Right lobe of liver (tissue), 6 donors: ENCODE measurements around the gene C2orf92. TPM values are rescaled to one million over a fixed set of nuclear protein-coding genes. Genes with fewer than 3 reads are reported as not detected.
"Not testable (repeated sequence)": the region's sequence is repeated elsewhere in the genome, so short reads cannot be mapped to it uniquely, and the experiment has no call there.

Experiments
- ATAC-seq, 4 donors: fragments of 200-7000 bp; cut with Tn5 transposase; one replicate each; pipeline ENCODE4 v1.9.1; 2020; ENCODE audit warnings: mild to moderate bottlenecking in 4 of 4, moderate library complexity in 4 of 4
- DNase-seq, 3 donors: peaks; one replicate each; pipeline ENCODE4 v3.0.0-alpha.2; 2020
- H3K27ac ChIP-seq, 3 donors: fragments of 200-600 bp; one replicate each; pipeline ENCODE4 v1.8.0; 2022
- H3K27me3 ChIP-seq, 2 donors: fragments of 200-600 bp; one replicate each; pipeline ENCODE4 v1.8.0; 2022
- H3K36me3 ChIP-seq, 4 donors: fragments of 200-600 bp; sonication (generic) in 1 of 4; one replicate each; pipeline versions ENCODE4 v1.5.1 to v1.8.0; 2017 to 2022; ENCODE audit warnings: control low read depth in 1 of 4
- H3K4me1 ChIP-seq, 4 donors: fragments of 200-600 bp; sonication (generic) in 1 of 4; one replicate each; pipeline versions ENCODE4 v1.5.1 to v1.8.0; 2017 to 2022; ENCODE audit warnings: control low read depth in 1 of 4
- H3K4me3 ChIP-seq, 3 donors: fragments of 200-600 bp; one replicate each; pipeline ENCODE4 v1.8.0; 2022
- H3K9me3 ChIP-seq, 4 donors: fragments of 200-600 bp; sonication (generic) in 1 of 4; one replicate each; pipeline versions ENCODE4 v1.5.1 to v1.8.0; 2017 to 2022; ENCODE audit warnings: control low read depth in 1 of 4
- CTCF ChIP-seq, 4 donors: fragments of 200-600 bp in 3 of 4; fragments of 450-650 bp in 1 of 4; IDR thresholded peaks; one replicate each; pipeline versions ENCODE4 v1.5.1 to v1.8.0; 2016 to 2022; ENCODE audit warnings: antibody characterized with exemption in 4 of 4, mild to moderate bottlenecking in 2 of 4
- POLR2A ChIP-seq: fragments of 450-650 bp; IDR thresholded peaks from one replicate; pipeline ENCODE4 v1.6.1; 2017; ENCODE audit warnings: antibody characterized with exemption, mild to moderate bottlenecking
- WGBS: methylation state at CpG from one replicate; pipeline ENCODE4 v1.1.6; 2018; ENCODE audit warnings: low coverage, low lambda C conversion rate; ENCODE audit not compliant: insufficient coverage; ENCODE audit errors: missing lambda C conversion rate; 5-methylcytosine and 5-hydroxymethylcytosine counted together
- intact Hi-C, 2 donors: fragments of 100-400 bp; cut with DNase I; formaldehyde crosslinking; loops; one replicate each; pipeline versions ENCODE4 v1.11.2 to v1.14.1; 2022
- total RNA-seq, 6 experiments: library from RNA; depleted of rRNA in 2 of 6; stranded (reverse); fragments of >200 nt in 2 of 6; fragmentation: NEBNext Ultra II Directional in 3 of 6; extraction: Animal tissue kit (Norgen Biotek cat#: 25700) in 3 of 6; gene quantifications; one replicate each; pipeline versions ENCODE4 v1.1.0 to v1.2.4, GENCODE V29; 2016 to 2023
- donor health status: DM: no; HTN: yes; CAD: no.
- donor health status: DM: no; HTN: no; CAD: no.
- donor health status: DM: no; HTN: no; CAD: no.
- donor health status: DM: no; HTN: yes; CAD: no.
- donor health status: DM: no; HTN: yes; CAD: no.

Gene C2orf92
- total RNA-seq, 6 experiments from 2014 or later, result 2.0 to 12.8 (median 4.4) TPM

GRCh38 chr2:97711394-97711711, 41.8 kb downstream of the C2orf92 start:
- H3K27ac ChIP-seq, result no peak overlapping the region
- intact Hi-C loops, result no loop called here
- WGBS, result 87% methylated on average over 4 of the region's 6 CpGs
- no peak overlapping the region for H3K4me3 ChIP-seq
- ATAC-seq, result no peak
- no peaks in the 10 kb centered on the region for H3K9me3 ChIP-seq
- no peaks in the 10 kb centered on the region for H3K36me3 ChIP-seq
- no peaks in the 10 kb centered on the region for H3K4me1 ChIP-seq
- TF ChIP-seq CTCF (IDR thresholded peaks at IDR 0.05), result no peak
- TF ChIP-seq POLR2A, result no peak
- H3K27me3 ChIP-seq, result no peaks in the 10 kb centered on the region
- DNase-seq, result peak in 1 of 3 donors; percentile 6

GRCh38 chr2:97712175-97712574, 42.7 kb downstream of the C2orf92 start:
- H3K27ac ChIP-seq, H3K4me1 ChIP-seq, H3K27me3 ChIP-seq, ATAC-seq, H3K4me3 ChIP-seq, intact Hi-C loops, H3K36me3 ChIP-seq, H3K9me3 ChIP-seq: not testable (repeated sequence)
- peak in 1 of 3 donors; percentile 29 for DNase-seq
- 57% methylated on average over 6 of the region's 9 CpGs for WGBS

GRCh38 chr2:97712693-97713295, 43.3 kb downstream of the C2orf92 start:
- no peaks in the 10 kb centered on the region for H3K27me3 ChIP-seq
- no peak overlapping the region for H3K27ac ChIP-seq
- no peaks in the 10 kb centered on the region for H3K4me1 ChIP-seq
- H3K36me3 ChIP-seq, result no peaks in the 10 kb centered on the region
- peak in 2 of 3 donors; percentile 37 to 48 for DNase-seq
- no peaks in the 10 kb centered on the region for H3K9me3 ChIP-seq
- H3K4me3 ChIP-seq, result no peak overlapping the region
- intact Hi-C loops, result no loop called here
- no peak for TF ChIP-seq CTCF (IDR thresholded peaks at IDR 0.05)
- TF ChIP-seq POLR2A, result no peak
- 47% methylated on average over 4 of the region's 11 CpGs for WGBS
- no peak for ATAC-seq

- no peaks in the 10 kb centered on the region for H3K9me3 ChIP-seq
- peak within 1 kb of the TSS in 1 of 3 donors; percentile 4 for H3K4me3 ChIP-seq
- no peaks in the 10 kb centered on the region for H3K27me3 ChIP-seq
- H3K36me3 ChIP-seq, result no peaks in the 10 kb centered on the region
- no peak for TF ChIP-seq CTCF (IDR thresholded peaks at IDR 0.05)
- intact Hi-C loops, result no loop called here
- DNase-seq (peak; percentile 19 to 43 (median 40)), ATAC-seq (peak in 2 of 4 donors; percentile 11 to 18)
- WGBS, result 55% methylated on average over 12 of the region's 21 CpGs
- H3K4me1 ChIP-seq, result no peaks in the 10 kb centered on the region
- H3K27ac ChIP-seq, result no peak within 1 kb of the TSS
Observed at GRCh38 chr2:97713296-97714083, 44.0 kb downstream of the C2orf92 start, which contains the start of gene ZAP70. ZAP70 (plus strand) TSS chr2:97713576; CDS start chr2:97724037, 10,461 bp downstream.
